ENCODE measurements around the gene ZNF212. TPM values are rescaled to one million over a fixed set of nuclear protein-coding genes. Genes with fewer than 3 reads are reported as not detected.

ZNF212 gene
- total and polyA plus RNA-seq, 9 of the 15 experiments (the other 6 are each of a cell fraction or from before 2014, with no cell fraction given): 1.8 to 21.4 (median 7.2) TPM

- TF ChIP-seq TAF7 (tag; IDR thresholded peaks at IDR 0.05) (peak; percentile 72), SMC3 (conservative IDR thresholded peaks at IDR 0.05; ENCODE audit: insufficient read depth, low read depth, low read length) (peak; percentile 33; the same call in 1 of the 2 replicates), KLF1 (tag; IDR thresholded peaks at IDR 0.05) (no peak), RBM15 (IDR thresholded peaks at IDR 0.05; ENCODE audit: insufficient read depth, low read length) (no peak), DEAF1 (CRISPR knock-in tag; IDR thresholded peaks at IDR 0.05) (no peak; the same call in 1 of the 2 replicates), SMARCA5 (IDR thresholded peaks at IDR 0.05) (no peak), ARHGAP35 (IDR thresholded peaks at IDR 0.05; ENCODE audit: partially characterized antibody) (no peak), ZNF263 (CRISPR knock-in tag; IDR thresholded peaks at IDR 0.05; ENCODE audit: borderline replicate concordance) (peak; percentile 72; the same call in 1 of the 2 replicates)
- TF ChIP-seq, protein P1, sequence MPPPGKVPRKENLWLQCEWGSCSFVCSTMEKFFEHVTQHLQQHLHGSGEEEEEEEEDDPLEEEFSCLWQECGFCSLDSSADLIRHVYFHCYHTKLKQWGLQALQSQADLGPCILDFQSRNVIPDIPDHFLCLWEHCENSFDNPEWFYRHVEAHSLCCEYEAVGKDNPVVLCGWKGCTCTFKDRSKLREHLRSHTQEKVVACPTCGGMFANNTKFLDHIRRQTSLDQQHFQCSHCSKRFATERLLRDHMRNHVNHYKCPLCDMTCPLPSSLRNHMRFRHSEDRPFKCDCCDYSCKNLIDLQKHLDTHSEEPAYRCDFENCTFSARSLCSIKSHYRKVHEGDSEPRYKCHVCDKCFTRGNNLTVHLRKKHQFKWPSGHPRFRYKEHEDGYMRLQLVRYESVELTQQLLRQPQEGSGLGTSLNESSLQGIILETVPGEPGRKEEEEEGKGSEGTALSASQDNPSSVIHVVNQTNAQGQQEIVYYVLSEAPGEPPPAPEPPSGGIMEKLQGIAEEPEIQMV (tag; conservative IDR thresholded peaks at IDR 0.05; ENCODE audit: low read depth): peak; percentile 59
- TF ChIP-seq, protein P2, sequence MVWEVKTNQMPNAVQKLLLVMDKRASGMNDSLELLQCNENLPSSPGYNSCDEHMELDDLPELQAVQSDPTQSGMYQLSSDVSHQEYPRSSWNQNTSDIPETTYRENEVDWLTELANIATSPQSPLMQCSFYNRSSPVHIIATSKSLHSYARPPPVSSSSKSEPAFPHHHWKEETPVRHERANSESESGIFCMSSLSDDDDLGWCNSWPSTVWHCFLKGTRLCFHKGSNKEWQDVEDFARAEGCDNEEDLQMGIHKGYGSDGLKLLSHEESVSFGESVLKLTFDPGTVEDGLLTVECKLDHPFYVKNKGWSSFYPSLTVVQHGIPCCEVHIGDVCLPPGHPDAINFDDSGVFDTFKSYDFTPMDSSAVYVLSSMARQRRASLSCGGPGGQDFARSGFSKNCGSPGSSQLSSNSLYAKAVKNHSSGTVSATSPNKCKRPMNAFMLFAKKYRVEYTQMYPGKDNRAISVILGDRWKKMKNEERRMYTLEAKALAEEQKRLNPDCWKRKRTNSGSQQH (CRISPR knock-in tag; IDR thresholded peaks at IDR 0.05): peak; percentile 8; the same call in 1 of the 2 replicates
- TF ChIP-seq, protein P3, sequence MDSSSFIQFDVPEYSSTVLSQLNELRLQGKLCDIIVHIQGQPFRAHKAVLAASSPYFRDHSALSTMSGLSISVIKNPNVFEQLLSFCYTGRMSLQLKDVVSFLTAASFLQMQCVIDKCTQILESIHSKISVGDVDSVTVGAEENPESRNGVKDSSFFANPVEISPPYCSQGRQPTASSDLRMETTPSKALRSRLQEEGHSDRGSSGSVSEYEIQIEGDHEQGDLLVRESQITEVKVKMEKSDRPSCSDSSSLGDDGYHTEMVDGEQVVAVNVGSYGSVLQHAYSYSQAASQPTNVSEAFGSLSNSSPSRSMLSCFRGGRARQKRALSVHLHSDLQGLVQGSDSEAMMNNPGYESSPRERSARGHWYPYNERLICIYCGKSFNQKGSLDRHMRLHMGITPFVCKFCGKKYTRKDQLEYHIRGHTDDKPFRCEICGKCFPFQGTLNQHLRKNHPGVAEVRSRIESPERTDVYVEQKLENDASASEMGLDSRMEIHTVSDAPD (CRISPR knock-in tag; IDR thresholded peaks at IDR 0.05): no peak
- TF ChIP-seq, protein P4, sequence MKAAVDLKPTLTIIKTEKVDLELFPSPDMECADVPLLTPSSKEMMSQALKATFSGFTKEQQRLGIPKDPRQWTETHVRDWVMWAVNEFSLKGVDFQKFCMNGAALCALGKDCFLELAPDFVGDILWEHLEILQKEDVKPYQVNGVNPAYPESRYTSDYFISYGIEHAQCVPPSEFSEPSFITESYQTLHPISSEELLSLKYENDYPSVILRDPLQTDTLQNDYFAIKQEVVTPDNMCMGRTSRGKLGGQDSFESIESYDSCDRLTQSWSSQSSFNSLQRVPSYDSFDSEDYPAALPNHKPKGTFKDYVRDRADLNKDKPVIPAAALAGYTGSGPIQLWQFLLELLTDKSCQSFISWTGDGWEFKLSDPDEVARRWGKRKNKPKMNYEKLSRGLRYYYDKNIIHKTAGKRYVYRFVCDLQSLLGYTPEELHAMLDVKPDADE (conservative IDR thresholded peaks at IDR 0.05; ENCODE audit: control insufficient read depth, low read depth, low read length): peak; percentile 74; the same call in 1 of the 2 replicates
- TF ChIP-seq, protein P5, sequence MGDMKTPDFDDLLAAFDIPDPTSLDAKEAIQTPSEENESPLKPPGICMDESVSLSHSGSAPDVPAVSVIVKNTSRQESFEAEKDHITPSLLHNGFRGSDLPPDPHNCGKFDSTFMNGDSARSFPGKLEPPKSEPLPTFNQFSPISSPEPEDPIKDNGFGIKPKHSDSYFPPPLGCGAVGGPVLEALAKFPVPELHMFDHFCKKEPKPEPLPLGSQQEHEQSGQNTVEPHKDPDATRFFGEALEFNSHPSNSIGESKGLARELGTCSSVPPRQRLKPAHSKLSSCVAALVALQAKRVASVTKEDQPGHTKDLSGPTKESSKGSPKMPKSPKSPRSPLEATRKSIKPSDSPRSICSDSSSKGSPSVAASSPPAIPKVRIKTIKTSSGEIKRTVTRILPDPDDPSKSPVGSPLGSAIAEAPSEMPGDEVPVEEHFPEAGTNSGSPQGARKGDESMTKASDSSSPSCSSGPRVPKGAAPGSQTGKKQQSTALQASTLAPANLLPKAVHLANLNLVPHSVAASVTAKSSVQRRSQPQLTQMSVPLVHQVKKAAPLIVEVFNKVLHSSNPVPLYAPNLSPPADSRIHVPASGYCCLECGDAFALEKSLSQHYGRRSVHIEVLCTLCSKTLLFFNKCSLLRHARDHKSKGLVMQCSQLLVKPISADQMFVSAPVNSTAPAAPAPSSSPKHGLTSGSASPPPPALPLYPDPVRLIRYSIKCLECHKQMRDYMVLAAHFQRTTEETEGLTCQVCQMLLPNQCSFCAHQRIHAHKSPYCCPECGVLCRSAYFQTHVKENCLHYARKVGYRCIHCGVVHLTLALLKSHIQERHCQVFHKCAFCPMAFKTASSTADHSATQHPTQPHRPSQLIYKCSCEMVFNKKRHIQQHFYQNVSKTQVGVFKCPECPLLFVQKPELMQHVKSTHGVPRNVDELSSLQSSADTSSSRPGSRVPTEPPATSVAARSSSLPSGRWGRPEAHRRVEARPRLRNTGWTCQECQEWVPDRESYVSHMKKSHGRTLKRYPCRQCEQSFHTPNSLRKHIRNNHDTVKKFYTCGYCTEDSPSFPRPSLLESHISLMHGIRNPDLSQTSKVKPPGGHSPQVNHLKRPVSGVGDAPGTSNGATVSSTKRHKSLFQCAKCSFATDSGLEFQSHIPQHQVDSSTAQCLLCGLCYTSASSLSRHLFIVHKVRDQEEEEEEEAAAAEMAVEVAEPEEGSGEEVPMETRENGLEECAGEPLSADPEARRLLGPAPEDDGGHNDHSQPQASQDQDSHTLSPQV (IDR thresholded peaks at IDR 0.05): peak; percentile 48; the same call in 1 of the 2 replicates
Observed at GRCh38 chr7:149195180-149196150, 44.0 kb upstream of the ZNF212 start, which contains the start of gene ZNF282 (continued).

All from K562 (cell line).